NCI-H460 (cell line): ENCODE measurements around the gene DCK. TPM values are rescaled to one million over a fixed set of nuclear protein-coding genes. Genes with fewer than 3 reads are reported as not detected.

Source experiments
- DNase-seq: peaks from one replicate; pipeline ENCODE4 v3.0.0-alpha.2; 2016; ENCODE audit warnings: low read depth; ENCODE audit errors: extremely low read depth
- total RNA-seq: library from RNA; depleted of rRNA; stranded (reverse); fragments of >200 nt; shearing (Covaris generic); gene quantifications from 2 replicates; pipeline ENCODE4 v1.2.3, GENCODE V29; 2014; rRNA removed

The DCK gene
- total RNA-seq, 1 experiment from 2014 or later = 34.4 TPM

DNA sequence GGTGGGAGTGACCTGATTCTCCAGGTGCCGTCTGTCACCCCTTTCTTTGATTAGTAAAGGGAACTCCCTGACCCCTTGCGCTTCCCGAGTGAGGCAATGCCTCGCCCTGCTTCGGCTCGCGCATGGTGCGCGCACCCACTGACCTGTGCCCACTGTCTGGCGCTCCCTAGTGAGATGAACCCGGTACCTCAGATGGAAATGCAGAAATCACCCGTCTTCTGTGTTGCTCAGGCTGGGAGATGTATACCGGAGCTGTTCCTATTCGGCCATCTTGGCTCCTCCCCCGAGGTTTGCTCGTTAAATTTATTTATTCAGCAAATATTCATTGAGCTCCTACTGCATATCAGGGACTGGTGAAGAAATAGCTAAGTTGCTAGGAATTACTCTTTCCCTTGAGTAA is 66.1 kb downstream of the DCK start:
- DNase-seq = peak; percentile 36

DNA sequence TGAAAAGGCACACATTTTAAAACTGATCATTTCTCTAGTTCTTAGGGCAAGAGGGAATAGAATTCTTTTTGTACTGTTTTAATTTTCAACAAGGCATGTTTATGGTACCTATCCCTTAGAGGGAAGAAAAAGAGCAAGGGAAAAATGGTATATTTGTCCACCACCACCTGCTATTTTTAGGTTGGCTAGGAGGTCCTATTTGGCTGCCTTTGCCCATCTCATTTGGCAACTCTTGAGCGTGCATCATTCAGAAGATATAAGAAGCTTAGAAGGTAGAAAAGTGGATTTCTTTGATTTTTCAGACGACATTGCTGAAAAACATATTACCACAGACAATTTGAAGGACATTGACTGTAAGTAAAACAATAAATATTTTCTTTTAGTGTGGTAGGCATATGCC is 69.0 kb downstream of the DCK start:
- DNase-seq = no peak

DNA sequence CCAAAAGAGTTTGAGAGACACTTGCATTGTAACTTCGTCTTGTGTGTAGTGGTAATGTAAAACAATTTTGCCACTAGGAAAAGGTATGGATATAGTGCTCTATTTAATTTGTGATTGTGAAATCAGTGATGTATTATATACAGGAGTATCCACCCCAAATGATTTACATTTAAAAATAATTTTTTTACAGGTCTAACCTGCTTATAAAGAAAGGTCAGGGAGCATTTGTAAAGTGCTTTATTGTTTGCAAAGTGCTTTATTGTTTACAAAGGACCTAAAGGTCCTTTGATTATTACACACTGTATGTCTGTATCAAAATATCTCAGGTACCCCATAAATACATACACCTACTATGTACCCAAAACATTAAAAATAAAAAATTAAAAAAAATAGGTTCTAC is 70.3 kb downstream of the DCK start:
- no peak for DNase-seq

DNA sequence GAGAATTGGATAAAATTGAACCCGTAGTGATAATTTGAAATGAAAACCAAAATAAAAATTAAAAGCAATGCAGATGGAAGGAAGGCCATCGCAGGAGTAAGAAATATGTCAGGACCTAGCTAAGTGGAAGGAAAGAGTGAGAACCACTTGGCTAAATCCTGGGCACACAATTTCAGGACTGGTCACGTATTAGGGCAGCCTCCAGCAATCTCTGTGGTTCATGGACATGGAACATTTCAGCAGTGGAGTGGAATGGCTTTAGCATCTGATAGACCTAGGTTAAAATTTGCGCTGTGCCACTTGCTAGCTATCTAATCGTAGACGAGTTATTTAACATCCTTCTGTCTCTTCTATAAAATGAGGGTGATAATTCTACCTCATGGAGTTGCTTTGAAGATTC is 71.1 kb downstream of the DCK start:
- no peak for DNase-seq

DNA sequence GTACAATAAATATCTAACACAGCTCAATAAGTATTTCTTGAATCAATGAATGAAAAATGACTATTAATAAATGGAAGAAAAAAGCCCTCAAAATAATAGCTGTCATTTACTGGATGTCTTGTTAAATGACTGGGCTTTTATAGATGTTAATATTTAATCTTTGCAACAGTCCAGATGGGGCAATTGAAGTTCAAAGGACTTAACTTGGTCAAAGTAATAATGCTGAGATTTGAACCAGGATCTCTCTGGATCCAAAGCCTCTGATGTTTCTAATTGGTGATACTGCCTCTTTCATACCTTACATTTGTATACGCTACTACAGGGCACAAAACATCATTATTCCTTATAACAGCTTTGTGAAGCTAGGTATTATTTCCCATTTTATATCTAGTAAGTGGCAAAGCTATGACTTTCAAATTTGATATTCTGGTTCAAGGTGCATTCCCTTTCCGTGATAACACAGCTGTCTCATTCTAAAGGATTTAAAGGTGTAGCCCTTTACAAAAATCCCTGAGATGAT is 72.6 kb downstream of the DCK start:
- DNase-seq = no peak

DNA sequence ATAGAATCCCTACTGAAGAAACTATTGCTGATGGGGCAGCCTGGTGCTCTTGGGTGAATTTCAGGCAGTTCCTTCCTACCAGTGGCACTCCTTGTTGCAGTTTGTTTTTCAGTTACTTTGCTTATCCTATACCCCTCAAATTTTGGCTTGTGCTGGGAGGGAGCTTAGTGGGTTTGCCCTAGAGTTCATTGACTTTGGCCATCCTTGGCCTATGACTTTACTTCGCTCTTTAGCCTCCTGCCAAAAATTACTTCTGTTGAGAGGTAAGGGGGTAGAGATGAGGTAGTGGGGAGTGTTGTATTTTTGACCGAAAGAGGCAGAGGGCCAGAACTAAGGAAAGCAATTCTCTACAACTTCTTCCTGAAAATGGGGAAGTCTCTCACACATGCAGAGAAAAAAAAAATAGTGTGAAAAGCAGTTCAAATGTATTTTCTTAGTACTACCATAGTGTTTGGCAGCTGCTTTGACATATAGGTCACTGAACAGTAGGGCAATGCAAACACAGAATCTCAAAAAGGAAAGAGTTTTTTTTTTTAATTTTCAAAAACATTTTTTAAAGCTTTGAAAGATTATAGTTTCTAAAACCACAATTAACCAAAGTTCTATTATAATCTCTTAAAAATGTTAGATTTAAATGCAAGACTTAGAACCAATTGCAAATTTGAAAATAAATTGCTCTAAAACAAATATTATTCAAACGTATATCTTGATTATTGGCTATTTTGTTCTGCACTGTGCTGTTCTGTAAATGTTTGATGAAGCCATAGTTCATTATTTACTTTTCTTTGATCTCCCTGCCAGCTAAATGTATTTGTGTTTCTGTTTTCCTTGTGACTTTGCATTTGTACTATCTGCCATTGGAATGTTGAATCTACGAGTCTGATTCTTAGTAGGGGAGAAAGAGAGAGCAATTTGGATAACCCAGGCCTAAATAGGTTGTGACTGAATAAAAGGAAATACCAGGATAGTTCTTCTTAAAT is 73.6 kb downstream of the DCK start:
- no peak for DNase-seq

DNA sequence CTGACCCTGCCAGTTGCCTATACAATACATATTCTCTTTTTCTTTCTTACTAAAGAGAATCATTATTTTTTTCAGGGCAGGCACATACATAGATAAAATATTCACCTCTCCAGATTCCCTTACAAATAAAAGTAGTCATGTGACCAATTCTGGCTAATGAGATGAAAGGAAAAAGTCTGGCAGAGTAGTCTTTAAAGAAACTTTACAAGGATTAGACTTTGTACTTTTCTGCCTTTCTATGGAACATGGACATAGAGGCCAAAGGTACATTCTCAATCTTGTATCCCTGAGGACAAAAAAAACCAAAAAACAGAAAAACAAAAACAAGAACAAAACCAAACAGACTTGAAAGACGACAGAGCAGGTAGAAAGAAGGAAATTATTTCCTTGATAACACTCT is 75.6 kb downstream of the DCK start:
- DNase-seq = no peak

DNA sequence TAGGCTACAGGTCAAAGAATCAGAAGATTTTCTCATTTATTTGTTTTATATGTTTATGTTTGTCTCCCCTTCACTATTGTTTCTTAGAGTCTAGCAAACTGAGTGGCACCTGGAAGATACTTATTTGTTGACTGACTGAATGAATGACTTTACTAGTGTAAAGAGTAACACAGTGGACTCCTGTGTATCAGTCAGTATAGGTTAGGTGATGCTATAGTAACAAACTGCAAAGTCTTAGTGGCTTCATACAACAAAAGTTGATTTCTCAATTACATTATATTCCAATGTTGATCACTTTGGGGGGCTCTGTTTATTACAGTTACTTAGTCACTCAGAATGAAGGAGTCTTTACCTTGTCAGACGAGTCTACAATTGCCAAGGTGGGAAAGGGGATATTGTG is 76.6 kb downstream of the DCK start:
- DNase-seq = no peak

DNA sequence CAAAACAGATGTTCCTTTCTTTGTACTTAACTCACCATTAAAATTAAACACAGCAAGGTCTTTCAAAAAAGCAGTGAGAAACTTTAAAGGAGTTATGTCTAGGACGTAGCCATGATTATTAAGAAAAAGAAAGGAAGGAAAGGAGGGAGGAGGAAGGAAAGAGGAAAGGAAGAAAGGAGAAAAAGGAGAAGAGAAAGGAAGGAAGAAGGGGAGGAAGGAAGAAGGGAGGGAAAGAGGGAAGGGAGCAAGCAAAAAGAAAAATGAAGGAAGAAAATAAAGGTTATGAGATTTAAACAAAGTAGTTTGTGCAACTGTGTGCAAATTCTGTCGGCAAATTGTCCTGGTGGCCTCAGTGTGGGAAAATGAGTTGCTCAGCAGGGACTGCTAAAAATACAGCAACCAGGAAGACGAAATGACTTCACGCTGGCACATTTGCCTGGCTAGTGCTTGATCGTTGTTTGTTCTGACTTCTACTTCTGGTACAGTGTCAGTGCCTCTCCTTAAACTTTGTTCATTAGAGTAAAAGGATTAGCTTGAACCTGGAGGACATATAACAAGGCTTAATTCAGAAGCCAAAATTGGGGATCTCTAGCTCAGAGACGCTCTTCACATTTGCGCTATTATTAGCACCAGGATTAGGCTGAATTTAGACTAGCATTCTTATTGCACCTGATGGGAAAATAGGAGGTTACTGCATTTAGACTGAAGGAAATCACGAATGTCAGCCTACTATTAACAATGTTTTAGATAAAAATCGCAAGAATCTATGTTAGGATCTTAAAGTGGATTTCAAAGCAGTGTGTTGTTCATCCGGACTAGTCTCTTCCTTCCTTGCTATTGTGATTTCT is 81.2 kb downstream of the DCK start:
- no peak for DNase-seq

Other genes with a start within 250 kb of the DCK start
- 90.0 and 101 TPM in 2 replicates for gene GRSF1, start 153.8 kb upstream of the DCK start, total RNA-seq
- gene MOB1B, start 91.3 kb upstream of the DCK start, total RNA-seq = 7.0 and 9.2 TPM in 2 replicates